Testis (tissue), 3 donors: ENCODE data around the gene TMEM269. TPM values are rescaled to one million over a fixed set of nuclear protein-coding genes. Genes with fewer than 3 reads are reported as not detected.

Experiments
- DNase-seq: peaks from one replicate; pipeline ENCODE4 v3.0.0-alpha.2; 2019
- H3K27ac ChIP-seq, 2 donors: fragments of 200-600 bp; sonication (generic); one replicate each; pipeline ENCODE4 v1.5.1; 2019
- H3K27me3 ChIP-seq: fragments of 200-600 bp; sonication (generic); one replicate; pipeline ENCODE4 v1.5.1; 2019
- H3K36me3 ChIP-seq: fragments of 200-600 bp; sonication (generic); one replicate; pipeline ENCODE4 v1.5.1; 2017; ENCODE audit warnings: low read depth; ENCODE audit errors: missing control alignments
- H3K4me1 ChIP-seq: fragments of 200-600 bp; sonication (generic); one replicate; pipeline ENCODE4 v1.5.1; 2019
- H3K4me3 ChIP-seq, 2 donors: fragments of 200-600 bp; sonication (generic); one replicate each; pipeline ENCODE4 v1.5.1; 2017 to 2019
- H3K9me3 ChIP-seq: fragments of 200-600 bp; sonication (generic); one replicate; pipeline ENCODE4 v1.5.1; 2017
- POLR2A ChIP-seq: fragments of 450-650 bp; IDR thresholded peaks from one replicate; pipeline ENCODE4 v1.6.1; 2017; ENCODE audit warnings: antibody characterized with exemption, mild to moderate bottlenecking, moderate library complexity
- whole genome bisulfite sequencing, 2 donors: methylation state at CpG; one replicate each; pipeline ENCODE4 v1.1.5; 2018; 5-methylcytosine and 5-hydroxymethylcytosine counted together
- intact Hi-C: fragments of 100-400 bp; cut with DNase I; formaldehyde crosslinking; loops from one replicate; pipeline ENCODE4 v1.15.1; 2023; ENCODE audit warnings: low total_unique reads
- polyA plus RNA-seq: library from polyadenylated mRNA; stranded (reverse); fragments of 350-450 nt; fragmentation: Illumina TruSeq; extraction: RNeasy Lipid Tissue Mini Kit (QIAGEN cat#74804); gene quantifications from one replicate; pipeline ENCODE4 v1.2.3, GENCODE V29; 2014; ENCODE audit warnings: low read depth, low replicate concordance; ENCODE audit not compliant: insufficient read depth
- total RNA-seq, 2 donors: library from RNA; depleted of rRNA; stranded (reverse); fragments of >200 nt; gene quantifications; one replicate each; pipeline ENCODE4 v1.2.3, GENCODE V29; 2016
- TF ChIP-seq, protein P1 (sequence below), 3 experiments: fragments of 450-650 bp in 2 of 3; fragments of 200-600 bp in 1 of 3; sonication (generic) in 1 of 3; IDR thresholded peaks; one replicate each; pipeline ENCODE4 v1.5.1; 2016 to 2019; ENCODE audit warnings: antibody characterized with exemption in 3 of 3, mild to moderate bottlenecking in 2 of 3, moderate library complexity in 1 of 3

The TMEM269 gene
- total and polyA plus RNA-seq, 3 donors from 2014 or later, result 0.68 to 3.5 (median 1.6) TPM

DNA sequence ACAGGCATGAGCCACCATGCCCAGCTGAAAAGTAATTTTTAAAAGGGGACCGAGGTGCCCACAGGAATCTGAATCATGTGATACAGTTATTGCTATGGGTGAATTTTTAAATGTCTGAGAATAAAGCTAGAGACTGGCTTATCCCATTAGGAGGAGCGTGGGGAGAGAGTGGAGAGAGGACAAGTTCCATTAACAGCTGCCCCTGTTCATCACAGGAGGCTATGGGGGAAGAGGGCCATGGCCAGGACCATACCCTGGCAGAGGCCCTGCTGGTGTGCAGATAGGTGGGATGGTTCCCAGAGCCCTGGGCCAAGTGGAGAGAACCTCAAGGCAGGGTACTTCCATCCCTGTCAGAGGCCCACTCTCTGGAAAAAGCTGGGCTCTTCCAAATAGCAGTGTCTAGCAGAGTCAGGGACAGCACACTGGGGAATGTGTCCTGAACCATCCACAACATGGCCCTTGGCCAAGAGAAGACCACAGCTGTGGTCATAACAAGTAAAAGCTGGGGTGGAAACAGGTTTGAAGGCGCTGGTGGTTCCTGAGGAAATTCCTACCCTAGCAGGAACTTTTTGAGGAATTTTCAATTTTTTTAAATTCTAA, 48.0 kb downstream of the TMEM269 start:
- 94 to 98% methylated on average over 3 of the region's 3 CpGs for WGBS, 2 donors
- Histone ChIP-seq H3K36me3 (no peaks in the 10 kb centered on the region), H3K27ac (no peak overlapping the region), H3K27me3 (no peaks in the 10 kb centered on the region), H3K4me3 (no peak overlapping the region), H3K4me1 (no peaks in the 10 kb centered on the region), H3K9me3 (no peaks in the 10 kb centered on the region)
- intact Hi-C loops, result no loop called here
- no peak for TF ChIP-seq POLR2A
- TF ChIP-seq, protein P1, sequence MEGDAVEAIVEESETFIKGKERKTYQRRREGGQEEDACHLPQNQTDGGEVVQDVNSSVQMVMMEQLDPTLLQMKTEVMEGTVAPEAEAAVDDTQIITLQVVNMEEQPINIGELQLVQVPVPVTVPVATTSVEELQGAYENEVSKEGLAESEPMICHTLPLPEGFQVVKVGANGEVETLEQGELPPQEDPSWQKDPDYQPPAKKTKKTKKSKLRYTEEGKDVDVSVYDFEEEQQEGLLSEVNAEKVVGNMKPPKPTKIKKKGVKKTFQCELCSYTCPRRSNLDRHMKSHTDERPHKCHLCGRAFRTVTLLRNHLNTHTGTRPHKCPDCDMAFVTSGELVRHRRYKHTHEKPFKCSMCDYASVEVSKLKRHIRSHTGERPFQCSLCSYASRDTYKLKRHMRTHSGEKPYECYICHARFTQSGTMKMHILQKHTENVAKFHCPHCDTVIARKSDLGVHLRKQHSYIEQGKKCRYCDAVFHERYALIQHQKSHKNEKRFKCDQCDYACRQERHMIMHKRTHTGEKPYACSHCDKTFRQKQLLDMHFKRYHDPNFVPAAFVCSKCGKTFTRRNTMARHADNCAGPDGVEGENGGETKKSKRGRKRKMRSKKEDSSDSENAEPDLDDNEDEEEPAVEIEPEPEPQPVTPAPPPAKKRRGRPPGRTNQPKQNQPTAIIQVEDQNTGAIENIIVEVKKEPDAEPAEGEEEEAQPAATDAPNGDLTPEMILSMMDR (IDR thresholded peaks at IDR 0.05), result no peak
- no peak for DNase-seq

DNA sequence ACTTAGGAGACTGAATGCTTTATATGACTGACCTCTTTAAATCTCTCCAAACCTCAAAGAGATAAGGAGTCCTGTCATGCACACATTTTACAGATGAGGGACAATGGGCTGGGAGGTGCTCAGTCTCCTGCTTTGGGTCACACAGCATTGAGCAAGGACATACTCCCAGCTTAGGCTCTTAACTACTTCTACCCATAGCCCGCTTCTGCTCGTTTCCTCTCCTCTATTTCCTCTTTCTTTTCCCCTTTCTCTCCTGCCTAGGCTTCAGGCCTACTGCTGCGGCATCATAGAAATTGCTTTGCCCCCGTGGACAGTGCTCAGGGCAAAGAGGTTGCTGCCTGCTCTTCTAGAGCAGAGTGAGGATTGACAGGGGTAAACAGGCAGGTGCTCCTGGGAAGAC, 49.2 kb downstream of the TMEM269 start:
- Histone ChIP-seq H3K27me3 (no peaks in the 10 kb centered on the region), H3K27ac (no peak overlapping the region), H3K4me1 (no peaks in the 10 kb centered on the region), H3K9me3 (no peaks in the 10 kb centered on the region), H3K36me3 (no peaks in the 10 kb centered on the region), H3K4me3 (no peak overlapping the region)
- TF ChIP-seq, protein P1 (IDR thresholded peaks at IDR 0.05), result no peak
- TF ChIP-seq POLR2A, result no peak
- no peak for DNase-seq
- intact Hi-C loops, result no loop called here
- 90 to 92% methylated on average over 4 of the region's 4 CpGs for WGBS, 2 donors

DNA sequence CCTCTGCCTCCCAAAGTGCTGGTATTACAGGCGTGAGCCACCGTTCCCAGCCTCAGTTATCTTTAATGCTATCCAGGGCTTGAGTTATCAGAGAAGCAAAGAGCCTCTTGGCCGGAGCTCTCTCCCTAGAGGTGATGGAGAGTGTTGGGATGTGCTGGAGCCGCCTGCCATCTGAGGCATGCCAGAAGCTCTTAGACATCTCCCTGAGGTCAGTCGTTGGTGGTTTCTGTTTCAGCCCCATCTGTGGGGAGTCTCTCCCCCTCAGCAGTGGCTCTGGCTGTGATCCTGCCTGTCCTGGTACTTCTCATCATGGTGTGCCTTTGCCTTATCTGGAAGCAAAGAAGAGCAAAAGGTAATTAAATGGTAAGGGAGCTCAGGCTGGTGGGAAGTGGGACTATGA, 50.0 kb downstream of the TMEM269 start:
- intact Hi-C loops, result no loop called here
- 80 to 87% methylated on average over 5 of the region's 5 CpGs for WGBS, 2 donors
- H3K4me3 ChIP-seq, result no peak overlapping the region
- H3K9me3 ChIP-seq, result no peaks in the 10 kb centered on the region
- DNase-seq, result no peak
- no peaks in the 10 kb centered on the region for H3K27me3 ChIP-seq
- no peaks in the 10 kb centered on the region for H3K4me1 ChIP-seq
- no peak overlapping the region for H3K27ac ChIP-seq
- TF ChIP-seq, protein P1 (IDR thresholded peaks at IDR 0.05), result no peak
- TF ChIP-seq POLR2A, result no peak
- H3K36me3 ChIP-seq, result no peaks in the 10 kb centered on the region

DNA sequence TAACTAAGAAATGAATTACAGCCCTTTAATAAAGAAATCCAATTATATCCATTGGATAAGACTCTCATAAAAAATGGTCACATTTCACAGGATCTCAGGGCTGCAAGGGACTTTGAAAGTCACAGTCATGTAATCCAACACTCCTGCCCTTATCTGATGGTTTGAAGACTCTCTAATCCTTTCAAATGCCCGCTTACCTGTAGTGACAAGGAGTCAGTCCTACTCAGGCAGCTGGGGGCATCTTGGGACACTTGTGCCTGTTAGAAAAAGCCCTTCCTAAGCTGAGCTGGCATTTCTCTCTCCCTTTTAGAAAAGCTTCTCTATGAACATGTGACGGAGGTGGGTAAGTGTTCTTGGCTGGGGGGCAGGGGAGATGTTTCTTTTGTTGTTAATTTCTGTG, 50.6 kb downstream of the TMEM269 start:
- Histone ChIP-seq H3K36me3 (no peaks in the 10 kb centered on the region), H3K27me3 (no peaks in the 10 kb centered on the region), H3K27ac (no peak overlapping the region), H3K4me1 (no peaks in the 10 kb centered on the region), H3K4me3 (no peak overlapping the region), H3K9me3 (no peaks in the 10 kb centered on the region)
- DNase-seq, result no peak
- TF ChIP-seq, protein P1 (IDR thresholded peaks at IDR 0.05), result no peak
- intact Hi-C loops, result no loop called here
- WGBS, 2 donors, result 96 to 98% methylated on average over 2 of the region's 2 CpGs

DNA sequence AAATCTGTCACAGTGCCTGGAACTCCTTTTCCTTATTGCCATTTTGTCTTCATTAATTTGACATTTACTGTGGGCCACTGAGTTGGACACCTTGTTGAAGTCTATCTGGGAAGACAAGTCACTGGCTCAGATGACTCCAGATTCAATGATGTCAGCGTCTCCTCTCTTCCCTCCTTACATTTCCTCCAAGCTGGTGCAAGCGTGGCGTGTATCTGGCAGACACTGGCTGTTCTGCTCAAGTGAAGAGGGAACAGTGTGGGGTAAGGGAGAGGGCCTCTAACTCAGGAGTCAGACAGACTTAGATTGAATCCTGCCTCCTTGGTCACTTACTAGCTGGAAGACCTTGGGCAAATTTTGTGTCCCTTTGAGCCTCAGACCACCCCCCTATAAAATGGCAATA, 52.9 kb downstream of the TMEM269 start:
- intact Hi-C loops, result no loop called here
- 53 to 65% methylated on average over 3 of the region's 3 CpGs for WGBS, 2 donors
- TF ChIP-seq, protein P1 (IDR thresholded peaks at IDR 0.05), result no peak

More for the DNA sequence above, 52.9 kb downstream of the TMEM269 start:
- Histone ChIP-seq H3K4me1 (no peaks in the 10 kb centered on the region), H3K36me3 (no peaks in the 10 kb centered on the region), H3K9me3 (no peaks in the 10 kb centered on the region), H3K27me3 (no peaks in the 10 kb centered on the region), H3K4me3 (no peak overlapping the region), H3K27ac (no peak overlapping the region)
- DNase-seq, result no peak
